ENCODE results near the gene ZNF335. TPM values are rescaled to one million over a fixed set of nuclear protein-coding genes. Genes with fewer than 3 reads are reported as not detected.

Gene ZNF335
- total and polyA plus RNA-seq, 2 of the 8 experiments (the other 6 are each of a cell fraction or from before 2014, with no cell fraction given): 12.4 to 14.6 TPM

- no peak for TF ChIP-seq PHF8 (conservative IDR thresholded peaks at IDR 0.05; ENCODE audit: low read depth, low read length)
- TF ChIP-seq TBP (IDR thresholded peaks at IDR 0.05; ENCODE audit: low read depth, low read length): peak; percentile 71; the same call in 1 of the 2 replicates
- TF ChIP-seq CHD2 (IDR thresholded peaks at IDR 0.05; ENCODE audit: low read length): no peak
- TF ChIP-seq EGR1 (IDR thresholded peaks at IDR 0.05; ENCODE audit: borderline replicate concordance, low read depth, low read length): peak; percentile 89
- no peak for TF ChIP-seq BACH1 (IDR thresholded peaks at IDR 0.05; ENCODE audit: low read length)
- TF ChIP-seq CTCF (IDR thresholded peaks at IDR 0.05; ENCODE audit: control extremely low read depth in 1 of 3, insufficient read depth in 1 of 3, low read depth in 1 of 3, low read length in 3 of 3): peak; percentile 74 to 87 (median 82)
- TF ChIP-seq KDM1A (IDR thresholded peaks at IDR 0.05; ENCODE audit: borderline replicate concordance, low read length): no peak
- TF ChIP-seq BRCA1 (IDR thresholded peaks at IDR 0.05; ENCODE audit: low read depth, low read length): no peak
- no peak for TF ChIP-seq CEBPB (IDR thresholded peaks at IDR 0.05; ENCODE audit: low read depth, low read length)
- no peak for TF ChIP-seq MAFK (IDR thresholded peaks at IDR 0.05; ENCODE audit: low read depth, low read length)
- no peak for TF ChIP-seq HDAC2 (IDR thresholded peaks at IDR 0.05; ENCODE audit: borderline replicate concordance in 1 of 2, low read depth in 2 of 2, low read length in 2 of 2)
- TF ChIP-seq CTBP2 (IDR thresholded peaks at IDR 0.05; ENCODE audit: borderline replicate concordance, insufficient read depth, insufficient read length, low read length): no peak
- no peak for TF ChIP-seq ASH2L (IDR thresholded peaks at IDR 0.05; ENCODE audit: low read length)
- TF ChIP-seq E2F6 (IDR thresholded peaks at IDR 0.05): no peak
- TF ChIP-seq RNF2 (IDR thresholded peaks at IDR 0.05; ENCODE audit: borderline replicate concordance, low read depth, low read length, missing control alignments, poor library complexity, severe bottlenecking): no peak
- TF ChIP-seq ATF2 (IDR thresholded peaks at IDR 0.05; ENCODE audit: low read length): no peak
- TF ChIP-seq RAD21 (IDR thresholded peaks at IDR 0.05 in 1 of 2, conservative IDR thresholded peaks at IDR 0.05 in 1 of 2; ENCODE audit: low read depth in 2 of 2, low read length in 2 of 2): peak; percentile 24 to 41; a peak in 3 of 4 replicates
Observed at GRCh38 chr20:46011631-46012482, 39.9 kb upstream of the ZNF335 start (continued).

All from H1 (cell line).